HL-60/S4 treated with phorbol 12-myristate 13-acetate at 8.2 ng/mL for 4 days and 3 days (cell line): ENCODE data around the gene RAB6A.

Experiments used
- in situ Hi-C: fragments of 300-500 bp; cut with MboI; formaldehyde crosslinking; loops from 2 replicates; pipeline ENCODE4 v1.15.0; 2022; ENCODE audit warnings: low sequenced_read_pairs

Gene RAB6A

GRCh38 chr11:73659961-73660360 lies 100.9 kb downstream of the RAB6A start:
- in situ Hi-C loops, result loop anchor here (10.0 kb wide), 1 partner anchor 255 kb away; no protein-coding TSS in a partner anchor

- in situ Hi-C loops, result loop anchor here (10.0 kb wide), 1 partner anchor 252 kb away; no protein-coding TSS in a partner anchor
Observed at GRCh38 chr11:73656985-73657384, 103.9 kb downstream of the RAB6A start.

- in situ Hi-C loops, result loop anchor here (10.0 kb wide), 1 partner anchor 251 kb away; no protein-coding TSS in a partner anchor
Observed at GRCh38 chr11:73655686-73656085, 105.2 kb downstream of the RAB6A start.

- in situ Hi-C loops, result loop anchor here (10.0 kb wide), 1 partner anchor 250 kb away; no protein-coding TSS in a partner anchor
Observed at GRCh38 chr11:73654482-73655021, 106.3 kb downstream of the RAB6A start.

GRCh38 chr11:73653996-73654395 lies 106.9 kb downstream of the RAB6A start:
- in situ Hi-C loops, result loop anchor here (10.0 kb wide), 1 partner anchor 249 kb away; no protein-coding TSS in a partner anchor

- in situ Hi-C loops, result loop anchor here (10.0 kb wide), 1 partner anchor 248 kb away; no protein-coding TSS in a partner anchor
Observed at GRCh38 chr11:73652856-73653559, 107.9 kb downstream of the RAB6A start.

- in situ Hi-C loops, result loop anchor here (10.0 kb wide), 1 partner anchor 247 kb away; no protein-coding TSS in a partner anchor
Observed at GRCh38 chr11:73652046-73652730, 108.7 kb downstream of the RAB6A start.

GRCh38 chr11:73651661-73652045 lies 109.2 kb downstream of the RAB6A start:
- in situ Hi-C loops, result loop anchor here (10.0 kb wide), 1 partner anchor 247 kb away; no protein-coding TSS in a partner anchor

- in situ Hi-C loops, result loop anchor here (10.0 kb wide), 1 partner anchor 246 kb away; no protein-coding TSS in a partner anchor
Observed at GRCh38 chr11:73651252-73651651, 109.6 kb downstream of the RAB6A start.

- in situ Hi-C loops, result loop anchor here (10.0 kb wide), 1 partner anchor 246 kb away; no protein-coding TSS in a partner anchor
Observed at GRCh38 chr11:73650400-73650799, 110.5 kb downstream of the RAB6A start.

- in situ Hi-C loops, result no loop called here
Observed at GRCh38 chr11:73649206-73649605, 111.7 kb downstream of the RAB6A start.

GRCh38 chr11:73648571-73649046 lies 112.3 kb downstream of the RAB6A start:
- in situ Hi-C loops, result no loop called here

- in situ Hi-C loops, result no loop called here
Observed at GRCh38 chr11:73648121-73648520, 112.8 kb downstream of the RAB6A start.

GRCh38 chr11:73647459-73648100 lies 113.3 kb downstream of the RAB6A start:
- in situ Hi-C loops, result no loop called here

- in situ Hi-C loops, result no loop called here
Observed at GRCh38 chr11:73645972-73646631, 114.8 kb downstream of the RAB6A start, which contains the start of gene PLEKHB1. TSS of gene PLEKHB1 (plus strand) at chr11:73646581. CDS start at chr11:73646609, 28 bp downstream.

- in situ Hi-C loops, result no loop called here
Observed at GRCh38 chr11:73645121-73645969, 115.5 kb downstream of the RAB6A start.

GRCh38 chr11:73641668-73642067 lies 119.2 kb downstream of the RAB6A start:
- in situ Hi-C loops, result no loop called here

GRCh38 chr11:73640592-73640991 lies 120.3 kb downstream of the RAB6A start:
- in situ Hi-C loops, result no loop called here

- in situ Hi-C loops, result no loop called here
Observed at GRCh38 chr11:73637012-73637411, 123.9 kb downstream of the RAB6A start.
